Measurements from ENCODE around the gene DGKE. TPM values are rescaled to one million over a fixed set of nuclear protein-coding genes. Genes with fewer than 3 reads are reported as not detected.

The DGKE gene
- total and polyA plus RNA-seq, 8 donors = 7.3 to 14.7 (median 12.9) TPM

GRCh38 chr17:56918916-56919315 lies 85.0 kb downstream of the DGKE start:
- ATAC-seq (no peak), DNase-seq (no peak)
- Histone ChIP-seq H3K4me1 (peaks cover 0 to 50% of the 10 kb centered on the region in 2 donors), H3K27ac (peak overlapping the region; percentile 2 to 100), H3K36me3 (no peaks in the 10 kb centered on the region), H3K9me3 (no peaks in the 10 kb centered on the region), H3K4me3 (no peak overlapping the region), H3K27me3 (no peaks in the 10 kb centered on the region)
- TF ChIP-seq, protein P1, sequence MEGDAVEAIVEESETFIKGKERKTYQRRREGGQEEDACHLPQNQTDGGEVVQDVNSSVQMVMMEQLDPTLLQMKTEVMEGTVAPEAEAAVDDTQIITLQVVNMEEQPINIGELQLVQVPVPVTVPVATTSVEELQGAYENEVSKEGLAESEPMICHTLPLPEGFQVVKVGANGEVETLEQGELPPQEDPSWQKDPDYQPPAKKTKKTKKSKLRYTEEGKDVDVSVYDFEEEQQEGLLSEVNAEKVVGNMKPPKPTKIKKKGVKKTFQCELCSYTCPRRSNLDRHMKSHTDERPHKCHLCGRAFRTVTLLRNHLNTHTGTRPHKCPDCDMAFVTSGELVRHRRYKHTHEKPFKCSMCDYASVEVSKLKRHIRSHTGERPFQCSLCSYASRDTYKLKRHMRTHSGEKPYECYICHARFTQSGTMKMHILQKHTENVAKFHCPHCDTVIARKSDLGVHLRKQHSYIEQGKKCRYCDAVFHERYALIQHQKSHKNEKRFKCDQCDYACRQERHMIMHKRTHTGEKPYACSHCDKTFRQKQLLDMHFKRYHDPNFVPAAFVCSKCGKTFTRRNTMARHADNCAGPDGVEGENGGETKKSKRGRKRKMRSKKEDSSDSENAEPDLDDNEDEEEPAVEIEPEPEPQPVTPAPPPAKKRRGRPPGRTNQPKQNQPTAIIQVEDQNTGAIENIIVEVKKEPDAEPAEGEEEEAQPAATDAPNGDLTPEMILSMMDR (IDR thresholded peaks at IDR 0.05) = no peak
- intact Hi-C loops (cut with DNase I) = no loop called here

Other genes starting within 250 kb of the DGKE start
- 1 to 10 TPM in 1 of 2 donors, under 1 TPM in 1; 0.55 to 2.2 TPM for gene NOG, start 240.5 kb upstream of the DGKE start, total RNA-seq
- gene NOG, start 240.5 kb upstream of the DGKE start, polyA plus RNA-seq (ENCODE audit: insufficient read length in 6 of 6) = 1 to 10 TPM in 5 of 6 donors, under 1 TPM in 1; 0.71 to 1.8 (median 1.2) TPM
- gene C17orf67, start 231 bp upstream of the DGKE start, total RNA-seq = 1 to 10 TPM; 1.6 to 3.1 TPM
- gene C17orf67, start 231 bp upstream of the DGKE start, polyA plus RNA-seq (ENCODE audit: insufficient read length in 6 of 6) = 1 to 10 TPM; 2.3 to 5.0 (median 3.9) TPM
- 100 to 1,000 TPM in 1 of 2 donors, 10 to 100 TPM in 1; 71.4 to 127 TPM for gene TRIM25, start 79.9 kb downstream of the DGKE start, total RNA-seq
- 10 to 100 TPM; 42.3 to 55.3 (median 43.9) TPM for gene TRIM25, start 79.9 kb downstream of the DGKE start, polyA plus RNA-seq (ENCODE audit: insufficient read length in 6 of 6)
- gene COIL, start 126.9 kb downstream of the DGKE start, total RNA-seq = 10 to 100 TPM; 10.9 to 12.3 TPM
- gene COIL, start 126.9 kb downstream of the DGKE start, polyA plus RNA-seq (ENCODE audit: insufficient read length in 6 of 6) = 10 to 100 TPM; 26.6 to 33.8 (median 30.7) TPM
- gene SCPEP1, start 144.0 kb downstream of the DGKE start, total RNA-seq = 100 to 1,000 TPM; 117 to 120 TPM
- gene SCPEP1, start 144.0 kb downstream of the DGKE start, polyA plus RNA-seq (ENCODE audit: insufficient read length in 6 of 6) = 10 to 100 TPM; 52.1 to 66.9 (median 56.8) TPM